Heart right ventricle (tissue), 16 donors: ENCODE measurements around the gene ATP6V0D1. TPM values are rescaled to one million over a fixed set of nuclear protein-coding genes. Genes with fewer than 3 reads are reported as not detected.

ENCODE experiments used
- ATAC-seq, 8 donors: fragments of 200-7000 bp; cut with Tn5 transposase; one replicate each; pipeline ENCODE4 v1.9.1; 2020; ENCODE audit warnings: mild to moderate bottlenecking in 8 of 8, moderate library complexity in 8 of 8, moderate number of reproducible peaks in 1 of 8
- DNase-seq, 2 donors: peaks; one replicate each; pipeline ENCODE4 v3.0.0-alpha.2; 2020
- H3K27ac ChIP-seq, 10 donors: fragments of 200-600 bp; sonication (generic) in 2 of 10; one replicate each; pipeline versions ENCODE4 v1.5.0 to v1.8.0; 2020 to 2022; ENCODE audit warnings: mild to moderate bottlenecking in 3 of 10
- H3K27me3 ChIP-seq, 7 donors: fragments of 200-600 bp; one replicate each; pipeline ENCODE4 v1.8.0; 2021 to 2022; ENCODE audit warnings: mild to moderate bottlenecking in 2 of 7
- H3K36me3 ChIP-seq, 9 donors: fragments of 200-600 bp; sonication (generic) in 1 of 9; one replicate each; pipeline versions ENCODE4 v1.5.0 to v1.8.0; 2020 to 2022; ENCODE audit warnings: mild to moderate bottlenecking in 2 of 9
- H3K4me1 ChIP-seq, 9 donors: fragments of 200-600 bp; sonication (generic) in 1 of 9; one replicate each; pipeline versions ENCODE4 v1.5.0 to v1.8.0; 2020 to 2022; ENCODE audit warnings: mild to moderate bottlenecking in 4 of 9
- H3K4me3 ChIP-seq, 10 donors: fragments of 200-600 bp; sonication (generic) in 2 of 10; one replicate each; pipeline versions ENCODE4 v1.5.0 to v1.8.0; 2020 to 2022; ENCODE audit warnings: mild to moderate bottlenecking in 7 of 10, moderate library complexity in 2 of 10
- H3K9me3 ChIP-seq, 11 donors: fragments of 200-600 bp in 10 of 11; sonication (generic) in 2 of 11; one replicate each; pipeline versions ENCODE4 v1.5.0 to v1.8.0; 2013 to 2022; ENCODE audit warnings: mild to moderate bottlenecking in 2 of 11, control low read depth in 1 of 11, moderate library complexity in 1 of 11
- CTCF ChIP-seq, 9 donors: fragments of 200-600 bp; sonication (generic) in 2 of 9; IDR thresholded peaks; one replicate each; pipeline versions ENCODE4 v1.5.0 to v1.8.0; 2021 to 2022; ENCODE audit warnings: antibody characterized with exemption in 9 of 9, mild to moderate bottlenecking in 5 of 9, moderate library complexity in 1 of 9
- WGBS, 2 donors: extraction: QIAGEN DNeasy Blood & Tissue Kit; methylation state at CpG; one replicate each; pipeline ENCODE4 v1.1.7; 2013; ENCODE audit warnings: inconsistent platforms in 1 of 2; 5-methylcytosine and 5-hydroxymethylcytosine counted together
- intact Hi-C, 10 donors: fragments of 100-400 bp; cut with DNase I; formaldehyde crosslinking; loops; one replicate each; pipeline versions ENCODE4 v1.11.1 to v1.14.2; 2022
- polyA plus RNA-seq, 2 donors: library from polyadenylated mRNA; stranded (reverse); fragments of 200-250 nt; gene quantifications; one replicate each; pipeline ENCODE4 v1.2.3, GENCODE V29; 2013
- total RNA-seq, 10 donors: library from RNA; stranded (reverse); fragmentation: NEBNext Ultra II Directional in 3 of 10; extraction: Animal tissue kit (Norgen Biotek cat#: 25700) in 3 of 10; gene quantifications; one replicate each; pipeline versions ENCODE4 v1.2.1 to v1.2.4, GENCODE V29; 2021 to 2023
- donor health status: Arrhythmogenic right ventricular cardiomyopathy.
- donor health status: ischemic (EF 13 %, LVEDD 7.1; RV severe dilation, severe dysfunction).
- donor health status: healthy with polysubstance abuse.
- donor health status: DM: no; HTN: yes; CAD: no.
- donor health status: DM: no; HTN: no; CAD: no.
- donor health status: ischemic (EF 25% LVEDD 6.9; RV normal size, moderate dysfunction).
- donor health status: ischemic (EF 25% LVEDD 5.7; RV mildly dilated, moderate dysfunction).
- donor health status: healthy.
- donor health status: DM: yes; HTN: yes; CAD: no.
- donor health status: Ischemic cardiomyopathy.
- donor health status: ischemic (EF 35%, LVEDD 5.7; RV mildly dilated, moderate dysfunction).
- donor health status: nonischemic (EF 11% LVEDD 7.7; RV severe dilation, severe dysfunction).
- donor health status: DM: yes; HTN: yes; CAD: no.
- donor health status: PGD.
- donor health status: ischemic (EF 29% LVEDD 5.4; RV normal size, mild dysfunction).
- donor health status: nonischemic (EF 23%, LVEDD 6.1; RV moderate dilation, normal function).

The ATP6V0D1 gene
- total and polyA plus RNA-seq, 12 donors, result 12.8 to 84.7 (median 67.5) TPM

GRCh38 chr16:67461600-67462278 is 19.2 kb downstream of the ATP6V0D1 start:
- DNase-seq (no peak), ATAC-seq (no peak)
- H3K36me3 ChIP-seq, result peaks cover 0 to 25% (median 0%) of the 10 kb centered on the region in 9 donors
- no peaks in the 10 kb centered on the region for H3K27me3 ChIP-seq
- intact Hi-C loops, result loop anchor here in 5 of 10 donors (5.0 to 10.0 kb wide), 3 partner anchors 34 to 97 kb away; no protein-coding TSS in a partner anchor
- H3K9me3 ChIP-seq, result no peaks in the 10 kb centered on the region
- H3K27ac ChIP-seq, result no peak overlapping the region
- 80 to 91% methylated on average over 8 of the region's 8 CpGs for WGBS, 2 donors
- H3K4me1 ChIP-seq, result peaks cover 49 to 91% (median 85%) of the 10 kb centered on the region in 9 donors
- H3K4me3 ChIP-seq, result no peak overlapping the region
- TF ChIP-seq CTCF (IDR thresholded peaks at IDR 0.05), result no peak

GRCh38 chr16:67460961-67461360 is 20.0 kb downstream of the ATP6V0D1 start:
- ATAC-seq (no peak), DNase-seq (no peak)
- Histone ChIP-seq H3K4me3 (no peak overlapping the region), H3K9me3 (no peaks in the 10 kb centered on the region), H3K27me3 (no peaks in the 10 kb centered on the region), H3K4me1 (peaks cover 53 to 99% (median 92%) of the 10 kb centered on the region in 9 donors), H3K36me3 (peaks cover 0 to 25% (median 0%) of the 10 kb centered on the region in 9 donors), H3K27ac (peak overlapping the region in 4 of 10 donors; percentile 7 to 87 (median 58))
- 83 to 97% methylated on average over 2 of the region's 2 CpGs for WGBS, 2 donors
- TF ChIP-seq CTCF (IDR thresholded peaks at IDR 0.05), result no peak
- intact Hi-C loops, result loop anchor here in 5 of 10 donors (5.0 to 10.0 kb wide), 3 partner anchors 34 to 96 kb away; no protein-coding TSS in a partner anchor

- Histone ChIP-seq H3K27ac (peak overlapping the region in 9 of 10 donors; percentile 44 to 87 (median 76)), H3K36me3 (peaks cover 0 to 26% (median 0%) of the 10 kb centered on the region in 9 donors), H3K27me3 (no peaks in the 10 kb centered on the region), H3K4me3 (no peak overlapping the region), H3K9me3 (no peaks in the 10 kb centered on the region), H3K4me1 (peaks cover 45 to 96% (median 86%) of the 10 kb centered on the region in 9 donors)
- DNase-seq (no peak), ATAC-seq (peak in 3 of 8 donors; percentile 4 to 22 (median 14))
- 76 to 80% methylated on average over 5 of the region's 5 CpGs for WGBS, 2 donors
- intact Hi-C loops, result loop anchor here in 5 of 10 donors (5.0 to 10.0 kb wide), 3 partner anchors 33 to 95 kb away; no protein-coding TSS in a partner anchor
- no peak for TF ChIP-seq CTCF (IDR thresholded peaks at IDR 0.05)
Observed at GRCh38 chr16:67460168-67460567, 20.8 kb downstream of the ATP6V0D1 start.

- Histone ChIP-seq H3K4me1 (peaks cover 45 to 93% (median 82%) of the 10 kb centered on the region in 9 donors), H3K4me3 (no peak overlapping the region), H3K27me3 (no peaks in the 10 kb centered on the region), H3K27ac (peak overlapping the region; percentile 44 to 87 (median 74)), H3K9me3 (no peaks in the 10 kb centered on the region), H3K36me3 (peaks cover 0 to 29% (median 0%) of the 10 kb centered on the region in 9 donors)
- no peak for TF ChIP-seq CTCF (IDR thresholded peaks at IDR 0.05)
- intact Hi-C loops, result loop anchor here in 6 of 10 donors (5.0 to 10.0 kb wide), 3 partner anchors 33 to 95 kb away; no protein-coding TSS in a partner anchor
- 53 to 55% methylated on average over 3 of the region's 3 CpGs for WGBS, 2 donors
- ATAC-seq (peak; percentile 7 to 72 (median 32)), DNase-seq (no peak)
Observed at GRCh38 chr16:67459861-67460150, 21.2 kb downstream of the ATP6V0D1 start.
